RWPE1 (cell line): ENCODE results near the gene PLAAT1.

Experiments used
- CTCF ChIA-PET: fragments of 350-600 bp; sonication (Branson Sonifier 250); formaldehyde crosslinking; extraction: SDS; loops from one replicate; lab custom pipeline; 2021; lab: Yijun Ruan, JAX
- POLR2A ChIA-PET: fragments of 400-600 bp; formaldehyde crosslinking; extraction: SDS; loops from one replicate; lab custom pipeline; 2020; ENCODE audit warnings: antibody characterized with exemption; ENCODE audit not compliant: low non-redundant PET; lab: Yijun Ruan, JAX
- DNase-seq: peaks from one replicate; pipeline ENCODE4 v3.0.0; 2012; ENCODE audit warnings: low spot score
- H3K27ac ChIP-seq: fragments of 450-650 bp; 2 replicates; pipeline ENCODE4 v1.5.1; 2017
- CTCF ChIP-seq: fragments of 450-650 bp; conservative IDR thresholded peaks from 2 replicates; pipeline ENCODE4 v1.5.1; 2017; ENCODE audit warnings: low read depth, mild to moderate bottlenecking

The PLAAT1 gene

GRCh38 chr3:193301433-193301832 is 60.4 kb downstream of the PLAAT1 start:
- DNase-seq, result peak; percentile 67
- TF ChIP-seq CTCF, result no peak
- POLR2A ChIA-PET, result no interaction called here
- CTCF ChIA-PET, result no interaction called here
- no peak overlapping the region for H3K27ac ChIP-seq

GRCh38 chr3:193305356-193305755 is 64.3 kb downstream of the PLAAT1 start:
- no peak for TF ChIP-seq CTCF
- no peak for DNase-seq
- POLR2A ChIA-PET, result no interaction called here
- H3K27ac ChIP-seq, result no peak overlapping the region
- CTCF ChIA-PET, result no interaction called here

GRCh38 chr3:193310914-193311723 is 70.1 kb downstream of the PLAAT1 start:
- TF ChIP-seq CTCF, result no peak
- ChIA-PET CTCF (no interaction called here), POLR2A (no interaction called here)
- H3K27ac ChIP-seq, result no peak overlapping the region
- DNase-seq, result no peak

- POLR2A ChIA-PET, result no interaction called here
- H3K27ac ChIP-seq, result no peak overlapping the region
- CTCF ChIA-PET, result no interaction called here
- TF ChIP-seq CTCF, result no peak
- no peak for DNase-seq
Observed at GRCh38 chr3:193313061-193313958, 72.3 kb downstream of the PLAAT1 start.

- TF ChIP-seq CTCF, result no peak
- POLR2A ChIA-PET, result no interaction called here
- CTCF ChIA-PET, result no interaction called here
- H3K27ac ChIP-seq, result no peak overlapping the region
- DNase-seq, result no peak
Observed at GRCh38 chr3:193314161-193314560, 73.1 kb downstream of the PLAAT1 start.

- H3K27ac ChIP-seq, result no peak overlapping the region
- DNase-seq, result no peak
- no peak for TF ChIP-seq CTCF
- POLR2A ChIA-PET, result no interaction called here
- CTCF ChIA-PET, result no interaction called here
Observed at GRCh38 chr3:193317682-193318300, 76.8 kb downstream of the PLAAT1 start.
